ENCODE results near the gene SNAI1. TPM values are rescaled to one million over a fixed set of nuclear protein-coding genes. Genes with fewer than 3 reads are reported as not detected.

Gene SNAI1
- total RNA-seq, 4 donors from 2014 or later: 0.32 to 0.41 (median 0.40) TPM; not detected in 1

DNA sequence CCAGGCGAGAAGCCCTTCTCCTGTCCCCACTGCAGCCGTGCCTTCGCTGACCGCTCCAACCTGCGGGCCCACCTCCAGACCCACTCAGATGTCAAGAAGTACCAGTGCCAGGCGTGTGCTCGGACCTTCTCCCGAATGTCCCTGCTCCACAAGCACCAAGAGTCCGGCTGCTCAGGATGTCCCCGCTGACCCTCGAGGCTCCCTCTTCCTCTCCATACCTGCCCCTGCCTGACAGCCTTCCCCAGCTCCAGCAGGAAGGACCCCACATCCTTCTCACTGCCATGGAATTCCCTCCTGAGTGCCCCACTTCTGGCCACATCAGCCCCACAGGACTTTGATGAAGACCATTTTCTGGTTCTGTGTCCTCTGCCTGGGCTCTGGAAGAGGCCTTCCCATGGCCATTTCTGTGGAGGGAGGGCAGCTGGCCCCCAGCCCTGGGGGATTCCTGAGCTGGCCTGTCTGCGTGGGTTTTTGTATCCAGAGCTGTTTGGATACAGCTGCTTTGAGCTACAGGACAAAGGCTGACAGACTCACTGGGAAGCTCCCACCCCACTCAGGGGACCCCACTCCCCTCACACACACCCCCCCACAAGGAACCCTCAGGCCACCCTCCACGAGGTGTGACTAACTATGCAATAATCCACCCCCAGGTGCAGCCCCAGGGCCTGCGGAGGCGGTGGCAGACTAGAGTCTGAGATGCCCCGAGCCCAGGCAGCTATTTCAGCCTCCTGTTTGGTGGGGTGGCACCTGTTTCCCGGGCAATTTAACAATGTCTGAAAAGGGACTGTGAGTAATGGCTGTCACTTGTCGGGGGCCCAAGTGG lies 5.3 kb downstream of the SNAI1 start:
- no peak for DNase-seq
- Histone ChIP-seq H3K4me1 (peaks cover 8 to 52% (median 19%) of the 10 kb centered on the region in 4 donors), H3K27ac (peak overlapping the region in 3 of 4 donors; percentile 27 to 79 (median 79)), H3K27me3 (no peaks in the 10 kb centered on the region), H3K36me3 (no peaks in the 10 kb centered on the region), H3K4me3 (no peak overlapping the region), H3K9me3 (no peaks in the 10 kb centered on the region)
- in situ Hi-C loops (cut with MboI; ENCODE audit: low pct_ligation_motif_present in 1 of 4, low pct_unique_long_range_greater_than_20kb in 1 of 4, low sequenced_read_pairs in 3 of 4): no loop called here
- WGBS, 2 donors (ENCODE audit: low coverage in 1 of 2): 88 to 100% methylated on average over 1 to 17 of the region's 18 CpGs
- TF ChIP-seq EP300 (IDR thresholded peaks at IDR 0.05; ENCODE audit: low read depth): no peak
- no peak for TF ChIP-seq POLR2A (IDR thresholded peaks at IDR 0.05)
- TF ChIP-seq POLR2AphosphoS5 (IDR thresholded peaks at IDR 0.05): no peak
- no peak for TF ChIP-seq CTCF (IDR thresholded peaks at IDR 0.05)
- intact Hi-C loops (cut with DNase I; ENCODE audit: low total_unique reads): no loop called here

DNA sequence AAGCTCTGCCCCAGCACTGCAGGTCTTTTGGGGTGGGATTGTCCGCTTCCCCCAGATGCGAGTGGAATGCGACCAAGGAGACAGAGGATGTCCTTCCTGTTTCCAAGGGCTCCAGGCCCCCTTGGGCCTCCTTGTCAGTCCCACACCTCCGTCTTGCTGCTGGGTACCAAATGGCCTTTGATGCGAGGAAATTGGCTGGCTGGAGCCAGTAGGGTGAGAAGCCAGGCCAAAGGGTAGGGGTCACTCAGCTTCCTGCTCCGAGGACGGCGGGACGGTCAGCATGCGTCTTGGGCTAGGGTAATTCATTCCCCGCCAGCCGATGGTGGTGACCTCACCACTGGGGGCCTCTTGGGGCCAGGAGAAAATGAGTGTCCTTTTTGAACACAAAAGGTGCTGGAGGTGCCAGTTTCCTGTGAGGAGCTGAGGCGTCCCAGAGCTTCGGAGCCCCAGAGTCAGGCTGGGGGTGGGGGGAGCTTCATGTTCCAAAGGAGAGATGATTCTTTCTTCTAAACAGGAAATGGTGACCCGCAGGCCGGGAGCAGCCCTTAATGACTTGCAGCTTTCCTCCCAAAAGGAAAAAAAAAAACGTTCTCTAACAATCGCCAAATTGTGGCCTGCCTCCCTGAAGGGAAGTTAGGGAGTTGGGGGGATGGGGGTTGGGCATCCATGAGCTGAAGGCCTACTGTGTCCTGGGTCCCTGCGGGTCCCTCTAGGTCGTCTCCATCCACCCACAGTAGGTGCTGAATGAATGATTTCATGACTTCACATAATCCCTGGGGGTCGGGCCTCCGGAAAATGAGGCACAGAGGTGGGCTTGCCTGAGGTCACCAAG lies 6.7 kb downstream of the SNAI1 start:
- no peaks in the 10 kb centered on the region for H3K36me3 ChIP-seq
- intact Hi-C loops (cut with DNase I; ENCODE audit: low total_unique reads): no loop called here
- TF ChIP-seq POLR2A (IDR thresholded peaks at IDR 0.05) (no peak), CTCF (IDR thresholded peaks at IDR 0.05) (no peak), POLR2AphosphoS5 (IDR thresholded peaks at IDR 0.05) (no peak), EP300 (IDR thresholded peaks at IDR 0.05; ENCODE audit: low read depth) (no peak)
- peaks cover 3 to 40% (median 11%) of the 10 kb centered on the region in 4 donors for H3K4me1 ChIP-seq
- no peaks in the 10 kb centered on the region for H3K27me3 ChIP-seq
- H3K4me3 ChIP-seq: no peak overlapping the region
- in situ Hi-C loops (cut with MboI; ENCODE audit: low pct_ligation_motif_present in 1 of 4, low pct_unique_long_range_greater_than_20kb in 1 of 4, low sequenced_read_pairs in 3 of 4): no loop called here
- WGBS, 2 donors (ENCODE audit: low coverage in 1 of 2): 26 to 57% methylated on average over 6 to 18 of the region's 22 CpGs
- DNase-seq: peak; percentile 27
- H3K9me3 ChIP-seq: no peaks in the 10 kb centered on the region
- peak overlapping the region; percentile 35 to 79 (median 77) for H3K27ac ChIP-seq

DNA sequence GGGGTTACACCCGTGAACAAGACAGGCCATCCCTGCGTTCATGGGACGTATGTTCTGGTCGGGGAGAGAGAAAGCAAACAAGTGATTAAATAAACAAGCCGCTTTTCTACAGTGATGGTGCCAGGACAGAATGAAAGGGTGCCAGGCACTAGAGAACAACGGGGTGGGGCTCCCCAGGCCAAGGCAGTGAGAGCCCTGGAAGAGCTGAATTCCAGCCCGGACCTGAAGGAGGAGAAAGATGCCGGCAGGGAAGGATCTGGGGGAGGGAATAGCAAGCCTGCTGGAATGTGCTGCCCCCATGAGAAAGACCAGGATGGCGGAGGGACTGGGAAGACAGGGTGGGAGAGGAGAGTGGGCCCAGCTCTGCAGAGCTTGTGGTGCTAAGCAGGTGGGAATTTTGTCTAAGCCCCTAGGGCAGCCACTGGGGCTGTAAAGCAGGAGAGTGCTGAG lies 7.5 kb downstream of the SNAI1 start:
- intact Hi-C loops (cut with DNase I; ENCODE audit: low total_unique reads): no loop called here
- peaks cover 3 to 31% (median 11%) of the 10 kb centered on the region in 4 donors for H3K4me1 ChIP-seq
- in situ Hi-C loops (cut with MboI; ENCODE audit: low pct_ligation_motif_present in 1 of 4, low pct_unique_long_range_greater_than_20kb in 1 of 4, low sequenced_read_pairs in 3 of 4): no loop called here
- H3K4me3 ChIP-seq: no peak overlapping the region
- 25 to 29% methylated on average over 5 to 9 of the region's 9 CpGs for WGBS, 2 donors (ENCODE audit: low coverage in 1 of 2)
- H3K9me3 ChIP-seq: no peaks in the 10 kb centered on the region
- TF ChIP-seq EP300 (IDR thresholded peaks at IDR 0.05; ENCODE audit: low read depth): no peak
- TF ChIP-seq CTCF (IDR thresholded peaks at IDR 0.05): no peak
- TF ChIP-seq POLR2A (IDR thresholded peaks at IDR 0.05): no peak
- TF ChIP-seq POLR2AphosphoS5 (IDR thresholded peaks at IDR 0.05): no peak
- H3K27ac ChIP-seq: peak overlapping the region; percentile 35 to 79 (median 77)
- DNase-seq: no peak
- no peaks in the 10 kb centered on the region for H3K36me3 ChIP-seq
- no peaks in the 10 kb centered on the region for H3K27me3 ChIP-seq

- no peaks in the 10 kb centered on the region for H3K9me3 ChIP-seq
- H3K4me1 ChIP-seq: peaks cover 3 to 22% (median 11%) of the 10 kb centered on the region in 4 donors
- WGBS, 2 donors (ENCODE audit: low coverage in 1 of 2): 58 to 69% methylated on average over 6 of the region's 6 CpGs
- H3K27me3 ChIP-seq: no peaks in the 10 kb centered on the region
- intact Hi-C loops (cut with DNase I; ENCODE audit: low total_unique reads) (no loop called here), in situ Hi-C loops (cut with MboI; ENCODE audit: low pct_ligation_motif_present in 1 of 4, low pct_unique_long_range_greater_than_20kb in 1 of 4, low sequenced_read_pairs in 3 of 4) (no loop called here)
- no peaks in the 10 kb centered on the region for H3K36me3 ChIP-seq
- DNase-seq: no peak
- H3K27ac ChIP-seq: no peak overlapping the region
- TF ChIP-seq CTCF (IDR thresholded peaks at IDR 0.05): no peak
- TF ChIP-seq POLR2AphosphoS5 (IDR thresholded peaks at IDR 0.05): no peak
- TF ChIP-seq POLR2A (IDR thresholded peaks at IDR 0.05): no peak
- TF ChIP-seq EP300 (IDR thresholded peaks at IDR 0.05; ENCODE audit: low read depth): no peak
- no peak overlapping the region for H3K4me3 ChIP-seq
Observed at GRCh38 chr20:49993301-49993751, 10.5 kb downstream of the SNAI1 start.

Data from transverse colon (tissue), 4 donors.